HG02763 (cell line): ENCODE results near the gene AGMAT.
"Not testable (repeated sequence)": the region's sequence is repeated elsewhere in the genome, so short reads cannot be mapped to it uniquely, and the experiment has no call there.

ENCODE experiments used
- ATAC-seq: cut with Tn5 transposase; IDR thresholded peaks from one replicate; pipeline ENCODE4 v1.9.1; 2021; ENCODE audit warnings: mild to moderate bottlenecking, moderate library complexity; ENCODE audit not compliant: unreplicated experiment

Gene AGMAT

DNA sequence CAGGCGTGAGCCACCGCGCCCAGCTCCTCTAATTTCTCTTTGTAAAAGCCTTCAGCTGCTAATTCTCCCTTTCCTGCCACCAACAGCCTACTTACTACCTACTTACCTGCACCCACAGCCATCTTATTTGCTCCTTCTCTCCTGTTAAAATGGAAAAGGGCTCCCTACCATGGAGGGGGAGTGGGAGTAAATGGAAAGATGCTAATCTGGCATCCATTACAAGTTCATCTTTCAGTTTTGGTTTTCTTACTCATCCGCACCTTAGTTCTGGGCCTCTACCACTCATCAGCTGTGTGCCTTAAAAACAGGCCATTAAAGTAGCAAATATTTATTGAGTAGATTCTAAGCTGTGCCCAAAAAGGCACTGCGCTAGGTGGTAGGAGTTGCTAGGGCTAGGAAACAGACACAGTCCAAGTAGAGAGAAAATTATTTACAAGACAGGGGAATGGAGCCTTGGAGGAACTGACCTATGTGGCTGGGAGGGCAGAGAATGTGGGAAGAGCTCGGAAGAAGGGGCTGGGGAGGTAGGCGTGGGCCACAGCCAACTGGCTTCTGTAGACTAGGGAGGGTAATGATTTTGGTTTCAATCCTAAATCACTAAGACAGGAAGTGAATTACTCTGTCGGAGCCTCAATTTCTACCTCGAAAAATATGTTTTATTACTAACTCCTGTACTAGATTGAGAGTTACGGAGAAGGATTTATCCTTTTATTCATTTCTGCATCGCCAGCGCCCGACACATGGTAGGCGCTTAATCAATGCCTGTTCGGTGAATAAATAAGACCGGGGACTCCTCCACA lies 31.7 kb upstream of the AGMAT start:
- ATAC-seq = no peak

DNA sequence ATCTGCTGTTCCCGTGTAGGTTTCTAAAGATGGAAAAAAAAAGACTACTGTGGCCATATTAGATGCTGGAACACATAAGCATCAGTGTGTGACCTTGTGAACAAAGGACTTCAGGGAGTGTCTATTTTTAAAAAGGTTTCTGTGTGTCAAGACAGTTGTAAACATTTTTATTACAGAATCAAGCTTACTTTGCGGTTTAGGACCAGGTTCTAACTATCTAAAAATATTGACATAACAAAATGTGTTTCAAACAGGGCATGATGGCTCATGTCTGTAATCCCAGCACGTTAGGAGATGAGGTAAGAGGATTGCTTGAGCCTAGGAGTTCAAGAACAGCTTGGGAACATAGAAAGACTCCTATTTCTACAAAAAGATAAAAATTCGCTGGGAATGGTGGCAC lies 25.3 kb upstream of the AGMAT start:
- no peak for ATAC-seq

DNA sequence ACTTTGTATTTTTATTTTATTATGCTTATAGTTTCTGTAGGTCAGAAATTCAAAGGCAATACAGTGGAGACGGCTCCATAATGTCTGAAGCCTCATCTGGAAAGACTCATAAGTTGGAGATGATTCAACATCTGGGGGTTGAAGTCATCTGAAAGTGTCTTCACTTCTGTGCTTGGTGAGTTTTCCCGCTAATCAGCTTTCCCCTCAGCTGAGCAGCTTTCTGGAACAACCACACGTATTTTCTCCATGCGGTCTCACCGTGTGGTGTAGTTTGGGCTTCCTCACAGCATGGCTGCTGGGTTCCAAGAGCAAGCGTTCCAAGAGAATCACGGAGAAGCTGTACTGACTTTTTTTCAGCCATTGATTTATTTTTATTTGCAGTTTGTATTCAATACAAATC lies 24.8 kb upstream of the AGMAT start:
- ATAC-seq = no peak

DNA sequence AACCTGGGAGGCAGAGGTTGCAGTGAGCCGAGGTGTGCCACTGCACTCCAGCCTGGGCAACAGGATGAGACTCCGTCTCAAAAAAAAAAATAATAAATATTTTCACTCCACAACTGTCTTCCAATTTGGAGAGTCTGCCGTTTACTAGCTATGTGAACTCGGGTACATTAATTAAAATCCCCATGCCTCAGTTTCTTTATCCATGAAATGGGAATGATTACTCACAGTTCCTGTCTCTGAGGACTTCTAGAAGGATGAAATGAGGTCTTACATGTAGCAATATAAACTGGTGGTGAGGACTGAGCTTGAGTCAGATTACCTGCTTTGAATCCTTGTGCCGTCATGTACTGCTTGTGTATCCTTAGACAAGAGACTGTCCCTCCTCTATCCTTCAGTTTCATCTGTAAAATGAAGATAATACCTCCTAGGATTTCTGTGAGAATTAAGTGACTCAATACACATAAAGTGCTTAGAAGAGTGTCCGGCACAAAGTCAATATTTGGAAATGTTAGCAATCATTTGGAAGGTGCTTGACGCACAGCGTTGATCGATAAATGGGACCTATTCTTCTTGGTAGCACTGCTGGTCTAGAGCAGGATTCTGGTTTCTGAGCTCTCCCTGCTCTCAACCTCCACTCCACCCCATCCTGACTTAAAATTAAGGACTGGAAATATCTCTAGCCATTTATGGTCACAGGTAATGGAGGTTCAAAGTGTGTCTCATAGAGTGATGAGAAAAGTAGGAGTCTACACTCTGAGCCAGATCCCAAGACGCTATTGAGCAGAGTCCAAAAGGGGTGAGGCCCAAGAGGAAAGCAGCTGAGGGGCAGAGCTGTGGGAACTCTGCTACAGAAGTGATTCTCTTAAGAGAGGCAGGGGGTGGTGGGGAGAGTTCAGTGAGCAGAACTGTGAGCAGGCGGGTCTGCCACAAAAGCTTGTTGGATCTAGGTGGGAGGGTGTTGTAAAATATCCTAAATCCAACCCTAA lies 20.8 kb upstream of the AGMAT start:
- no peak for ATAC-seq

DNA sequence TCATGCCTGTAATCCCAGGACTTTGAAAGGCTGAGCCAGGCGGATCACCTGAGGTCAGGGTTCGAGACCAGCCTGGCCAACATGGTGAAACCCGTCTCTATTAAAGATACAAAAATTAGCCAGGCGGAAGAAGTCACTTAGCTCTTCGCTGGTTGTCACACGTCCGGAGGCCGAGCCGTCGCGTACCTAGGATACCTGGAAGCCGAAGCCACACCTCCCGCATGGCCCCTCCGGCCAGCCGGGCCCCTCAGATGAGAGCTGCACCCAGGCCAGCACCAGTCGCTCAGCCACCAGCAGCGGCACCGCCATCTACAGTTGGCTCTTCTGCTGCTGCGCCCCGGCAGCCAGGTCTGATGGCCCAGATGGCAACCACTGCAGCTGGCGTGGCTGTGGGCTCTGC lies 19.5 kb upstream of the AGMAT start:
- not testable (repeated sequence) for ATAC-seq

DNA sequence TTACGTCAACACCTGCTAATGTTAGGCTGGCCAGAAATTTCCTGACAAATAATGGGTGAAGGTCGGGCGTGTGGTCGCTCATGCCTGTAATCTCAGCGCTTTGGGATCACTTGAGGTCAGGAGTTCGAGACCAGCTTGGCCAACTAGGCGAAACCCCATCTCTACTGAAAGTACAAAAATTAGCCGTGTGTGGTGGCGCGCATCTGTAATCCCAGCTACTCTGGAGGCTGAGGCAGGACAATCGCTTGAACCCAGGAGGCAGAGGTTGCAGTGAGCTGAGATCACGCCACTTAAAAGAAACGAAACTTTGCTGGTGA lies 19.1 kb upstream of the AGMAT start:
- ATAC-seq = not testable (repeated sequence)

DNA sequence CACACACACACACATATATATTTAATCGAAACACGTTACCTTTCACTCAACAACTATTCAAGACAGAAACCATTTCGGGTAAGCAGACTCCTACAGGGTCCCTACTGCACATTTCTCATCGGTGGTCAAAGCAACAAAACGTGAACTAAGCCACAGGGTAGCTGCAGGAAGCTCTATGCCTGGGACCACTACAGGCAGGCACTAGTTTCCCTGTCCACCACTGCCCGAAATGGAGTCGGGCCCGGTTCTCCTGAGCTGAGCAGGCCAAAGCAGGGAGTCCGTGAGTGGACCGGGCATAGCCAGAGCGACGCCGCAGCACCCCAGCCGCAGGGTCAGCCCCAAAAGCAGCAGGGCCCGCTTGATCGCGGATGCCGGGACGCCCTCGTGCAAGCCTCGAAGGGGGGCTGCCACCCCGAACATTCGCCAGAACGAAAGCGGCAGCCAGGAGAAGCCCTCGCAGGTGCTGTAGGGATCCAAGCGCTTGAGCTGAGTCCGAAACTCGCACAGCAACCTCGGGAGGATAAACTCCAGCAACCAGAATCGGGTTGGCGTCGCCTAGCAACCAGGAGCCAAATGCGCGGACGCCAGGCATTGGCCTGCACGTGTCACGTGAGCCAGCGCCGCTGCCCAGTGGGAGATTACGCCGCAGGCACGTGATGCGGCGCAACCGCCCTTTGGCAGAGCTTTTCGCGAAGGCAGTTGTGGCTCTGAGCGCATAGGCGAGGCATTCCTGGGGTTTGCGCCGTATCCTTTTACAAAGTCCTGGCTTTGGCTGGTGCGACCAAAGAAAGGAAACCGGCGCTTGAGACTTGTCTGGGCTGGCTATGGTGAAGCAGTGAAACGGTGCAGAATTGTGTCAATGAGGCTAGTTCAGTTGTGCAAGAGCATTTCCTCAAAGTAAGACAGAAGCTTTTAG lies 18.5 kb upstream of the AGMAT start:
- peak; percentile 86 for ATAC-seq

DNA sequence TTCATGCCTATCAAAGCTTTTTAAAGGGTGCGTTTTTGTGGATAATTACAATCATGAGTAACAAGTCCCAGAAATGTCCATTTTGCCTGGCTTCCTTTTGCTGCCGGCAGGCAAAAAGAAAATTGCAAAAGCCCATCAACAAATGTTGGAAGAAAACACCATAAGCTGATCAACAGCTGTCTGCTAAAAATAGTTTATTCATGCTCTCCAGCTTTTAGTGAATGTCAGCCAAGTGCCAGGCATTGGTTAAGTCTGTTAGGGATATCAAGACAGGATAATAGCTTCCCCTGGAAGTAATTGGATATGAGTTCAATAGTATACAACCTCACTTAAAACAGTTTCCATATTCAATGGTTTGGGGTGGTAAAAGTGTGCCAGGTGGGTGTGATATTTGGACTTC lies 13.6 kb upstream of the AGMAT start:
- ATAC-seq = no peak

DNA sequence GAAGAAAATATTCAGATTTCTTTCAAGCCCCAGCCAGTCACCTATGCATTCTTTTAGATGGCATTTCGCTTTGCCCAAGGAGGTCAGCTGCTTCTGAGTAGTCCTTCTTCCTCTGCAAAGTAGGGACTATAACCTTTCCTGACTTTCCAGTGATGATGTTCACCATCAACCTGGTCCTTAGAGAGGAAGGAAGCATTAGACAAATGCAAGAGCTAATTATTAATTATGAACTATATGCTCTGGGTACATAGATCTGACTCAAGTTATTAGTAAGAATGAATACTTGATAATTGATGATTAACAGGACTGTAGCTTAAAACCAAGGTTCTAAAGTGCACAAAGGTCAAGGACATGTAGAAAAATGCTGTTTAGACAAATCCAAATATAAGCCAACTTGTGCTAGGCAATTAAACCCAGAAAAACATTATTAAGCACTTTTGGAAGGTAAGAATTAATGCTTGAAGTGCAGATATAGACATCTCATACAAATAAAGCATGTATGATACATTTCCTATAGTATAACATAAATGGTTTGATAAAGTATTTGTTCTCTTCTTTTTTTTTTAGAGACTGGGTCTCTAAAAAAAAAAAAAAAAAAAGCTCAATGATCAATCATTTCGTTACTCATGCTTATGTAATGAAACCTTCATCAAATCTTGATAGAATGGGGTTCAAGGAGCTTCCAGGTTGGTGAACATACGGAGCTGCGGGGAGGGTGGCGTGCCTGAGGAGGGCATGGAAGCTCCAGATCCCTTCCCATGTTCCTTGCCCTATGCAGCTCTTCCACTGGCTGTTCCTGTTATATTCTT lies 11.2 kb upstream of the AGMAT start:
- ATAC-seq = no peak

DNA sequence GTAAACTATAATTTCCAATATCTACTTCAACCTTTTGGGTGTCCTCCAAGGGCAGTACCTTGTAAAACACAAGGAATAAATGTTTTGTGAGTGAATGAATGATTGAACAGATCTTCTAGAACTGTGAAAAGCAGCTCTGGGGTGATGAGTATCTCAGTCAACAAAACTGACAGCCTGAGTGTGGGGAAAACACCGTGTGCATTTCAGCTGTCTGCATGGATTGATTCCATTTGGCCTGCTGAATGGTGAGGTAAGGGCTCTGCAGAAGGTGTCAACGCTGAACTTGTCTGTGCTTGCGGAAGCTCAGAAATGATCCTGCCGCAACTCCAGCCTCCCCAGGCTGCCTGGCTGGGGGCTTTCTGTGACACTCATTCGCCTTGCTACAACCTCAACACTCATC lies 7.4 kb upstream of the AGMAT start:
- no peak for ATAC-seq

DNA sequence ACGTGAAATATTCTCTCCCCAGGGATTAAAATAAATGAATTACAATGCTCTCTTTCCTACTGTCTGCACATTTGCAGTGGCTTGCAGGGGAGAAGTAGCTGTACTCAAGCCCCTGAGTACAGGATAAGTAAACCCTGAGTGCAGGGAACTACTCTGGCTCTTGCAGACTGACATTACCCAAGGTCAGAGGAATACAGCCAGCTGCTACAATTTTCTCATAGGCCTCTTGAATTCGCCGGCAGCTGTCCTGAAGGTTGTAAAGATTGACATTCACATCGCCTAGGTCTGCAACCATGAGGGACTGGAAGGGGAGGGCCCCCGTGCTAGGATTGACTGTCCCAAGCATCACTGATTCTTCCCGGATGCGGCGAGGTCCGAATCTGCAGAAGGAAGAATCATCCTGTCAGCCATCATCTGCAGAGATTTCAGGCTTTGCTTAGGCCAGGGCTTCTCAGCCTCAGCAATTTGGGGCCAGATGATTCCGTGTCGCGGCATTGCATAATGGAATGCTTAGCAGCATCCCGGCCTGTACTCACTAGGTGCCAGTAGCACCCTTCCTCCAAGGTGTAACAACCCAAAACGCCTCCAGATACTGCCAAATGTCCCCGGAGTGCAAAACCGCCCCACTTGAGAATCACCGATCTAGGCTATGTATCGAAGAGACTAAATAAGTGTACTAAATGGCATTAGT lies 1.7 kb downstream of the AGMAT start:
- ATAC-seq = no peak

DNA sequence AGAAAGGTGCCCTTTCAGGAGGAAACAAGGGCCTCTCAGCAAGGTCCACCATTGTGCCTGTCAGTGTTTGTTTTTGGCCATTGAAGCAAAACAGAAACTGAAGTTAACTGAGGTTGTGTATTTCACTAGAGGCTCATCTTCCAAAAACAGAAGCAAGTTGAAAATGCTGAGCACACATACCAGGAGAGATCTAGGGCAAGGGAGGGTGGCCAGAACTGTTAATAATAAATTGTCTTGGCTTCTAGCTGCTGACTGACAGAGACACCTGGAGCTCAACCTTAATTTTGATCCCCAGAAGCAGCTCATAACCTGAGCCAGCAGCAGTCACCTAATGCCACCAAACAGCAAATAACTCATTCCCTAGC lies 5.2 kb downstream of the AGMAT start:
- no peak for ATAC-seq

DNA sequence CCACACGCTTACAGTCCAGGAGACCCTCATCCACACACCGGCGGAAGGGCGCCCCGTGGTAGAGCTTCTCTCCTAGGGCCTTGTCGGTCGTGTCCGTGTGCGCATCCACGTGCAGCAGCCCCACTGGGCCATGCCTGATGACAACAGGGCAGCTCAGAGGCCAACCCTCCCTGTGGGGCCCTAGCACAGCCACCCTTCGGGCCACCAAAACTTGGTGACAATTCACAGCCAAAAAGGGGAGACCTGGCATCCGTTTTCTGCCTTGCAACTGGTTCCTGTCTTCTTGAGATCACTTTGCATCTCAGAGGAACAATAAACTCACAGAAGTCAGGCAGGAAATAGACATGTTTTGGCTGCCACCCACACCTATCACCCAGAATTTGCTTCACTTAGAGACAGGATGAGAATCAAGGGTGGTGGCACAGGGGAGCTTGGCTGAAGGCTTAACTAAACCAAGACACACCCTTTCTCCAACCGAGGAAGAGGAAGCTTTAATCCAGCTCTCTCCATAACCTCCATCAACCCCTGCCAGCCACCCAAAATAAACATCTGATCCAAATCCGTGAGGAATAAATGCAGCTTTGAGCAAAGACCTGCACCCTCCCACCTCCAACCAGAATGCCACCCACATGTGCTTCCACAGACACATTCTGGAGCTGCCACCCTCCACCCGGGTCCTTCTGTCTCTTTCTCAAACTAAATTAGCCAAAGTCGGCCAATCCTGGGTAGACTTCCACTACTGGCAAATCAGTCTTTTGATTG lies 5.7 kb downstream of the AGMAT start:
- no peak for ATAC-seq

DNA sequence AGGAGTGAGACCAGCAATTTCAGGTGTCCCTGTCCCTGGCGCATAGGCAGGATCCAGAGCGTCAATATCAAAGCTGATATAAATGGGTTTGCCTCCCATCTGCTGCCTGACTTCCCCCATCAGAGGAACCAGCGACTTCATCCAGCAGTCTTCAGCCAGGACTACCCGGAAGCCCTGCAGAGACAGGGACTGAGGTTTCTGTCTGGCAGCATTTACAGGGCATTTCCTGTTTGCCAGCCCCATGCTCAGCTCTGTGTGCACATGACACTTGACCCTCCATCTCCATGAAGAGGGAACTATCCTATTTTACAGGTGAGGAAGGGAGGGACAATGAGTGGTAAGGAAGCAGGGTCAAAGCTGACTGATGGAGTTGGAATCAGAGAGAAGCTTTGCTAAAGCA lies 7.2 kb downstream of the AGMAT start:
- no peak for ATAC-seq

DNA sequence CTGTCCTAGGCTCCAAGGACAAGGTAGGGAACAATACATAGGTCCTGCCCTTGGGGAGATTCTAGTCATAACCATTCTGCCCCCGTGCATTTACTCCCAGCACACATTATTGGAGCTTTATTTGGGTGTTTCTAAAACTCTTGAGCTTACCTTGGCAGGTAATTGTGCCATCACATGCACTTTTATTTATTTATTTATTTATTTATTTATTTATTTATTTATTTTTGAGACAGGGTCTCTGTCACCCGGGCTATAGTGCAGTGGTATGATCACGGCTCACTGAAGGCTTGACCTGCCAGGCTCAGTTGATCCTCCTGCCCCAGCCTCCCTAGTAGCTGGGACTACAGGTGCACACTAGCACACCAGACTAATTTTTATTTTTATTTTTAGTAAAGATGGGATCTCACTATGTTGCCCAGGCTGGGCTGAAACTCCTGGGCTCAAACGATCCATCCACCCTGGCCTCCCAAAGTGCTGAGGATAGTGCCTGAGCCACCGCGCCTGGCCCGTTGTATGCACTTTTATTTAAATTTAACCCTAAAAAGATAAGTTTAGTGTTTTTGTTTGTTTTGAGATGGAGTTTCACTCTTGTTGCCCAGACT lies 9.2 kb downstream of the AGMAT start:
- no peak for ATAC-seq

DNA sequence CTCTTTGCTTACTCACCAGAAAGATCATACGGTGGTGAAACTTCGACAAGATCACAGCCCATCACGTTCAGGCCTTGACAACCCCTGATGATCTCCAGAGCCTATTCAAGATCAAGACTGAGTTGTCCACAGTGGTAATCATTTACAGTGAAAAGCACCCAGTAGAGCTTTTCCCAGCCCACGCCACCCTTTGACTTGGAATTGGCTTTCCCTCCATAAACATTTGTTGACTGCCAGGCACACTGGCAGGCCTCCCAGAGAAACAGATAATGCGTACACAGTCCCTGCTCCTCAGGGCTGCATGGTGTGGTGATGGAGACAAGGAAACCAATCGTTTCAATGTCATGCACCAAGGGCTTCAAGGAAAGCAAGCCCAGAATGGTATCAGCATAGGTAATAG lies 10.1 kb downstream of the AGMAT start:
- ATAC-seq = no peak

DNA sequence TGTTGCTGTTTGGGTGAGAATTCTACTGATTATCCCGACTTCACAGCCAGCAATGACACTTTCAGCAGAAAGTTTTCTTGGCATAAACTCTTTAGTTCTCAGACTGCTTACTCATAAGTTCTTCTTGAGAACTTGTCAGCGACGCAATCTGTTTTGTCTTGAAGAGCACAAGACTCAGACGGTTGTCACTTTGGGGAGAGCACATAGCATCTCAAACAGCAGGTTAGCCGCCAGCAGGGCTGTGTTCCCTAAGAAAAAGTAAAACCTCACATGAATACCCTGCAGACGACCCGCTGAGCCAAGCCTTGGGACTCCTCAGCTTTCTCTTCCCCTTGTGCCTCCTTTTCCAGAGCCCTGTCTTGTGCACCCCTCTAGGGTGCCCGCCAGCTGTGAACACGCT lies 11.4 kb downstream of the AGMAT start:
- ATAC-seq = no peak

DNA sequence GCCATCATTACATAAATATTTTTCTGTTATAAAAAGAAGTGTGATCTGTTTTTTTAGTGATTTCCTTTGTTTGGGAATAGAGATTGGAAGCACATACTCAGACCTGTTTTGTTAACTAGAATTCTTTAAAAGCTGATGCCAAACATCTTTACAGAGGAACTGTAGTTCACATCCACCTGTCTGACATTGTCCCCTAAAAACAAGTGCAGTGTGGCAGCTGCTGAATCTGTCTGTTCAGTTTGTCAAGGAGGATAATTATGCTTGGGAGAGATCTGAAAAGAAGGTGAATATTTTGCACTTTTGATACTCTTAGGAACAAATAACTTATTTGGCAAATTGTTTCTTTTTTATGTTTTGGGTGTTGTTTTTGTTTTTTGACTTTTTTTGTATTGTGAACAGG lies 13.6 kb downstream of the AGMAT start:
- ATAC-seq = no peak

DNA sequence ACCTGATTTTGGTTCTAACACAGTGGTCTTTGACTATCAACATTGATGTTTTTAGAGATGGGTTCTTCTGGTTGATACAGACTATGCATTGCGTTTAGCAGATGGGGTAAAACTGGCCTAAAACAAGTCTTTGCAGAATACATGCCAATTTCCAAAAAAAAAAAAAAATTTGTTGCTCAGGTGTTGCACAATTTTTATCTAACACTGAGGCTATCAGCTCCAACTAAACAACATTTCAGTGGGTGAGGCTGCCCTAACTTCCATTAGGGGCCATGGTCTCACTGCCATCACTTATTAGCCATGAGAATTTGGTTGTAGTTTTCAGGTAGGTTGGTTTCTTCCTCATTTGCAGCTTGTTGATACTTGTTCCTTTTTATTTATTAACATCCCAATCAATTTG lies 14.0 kb downstream of the AGMAT start:
- no peak for ATAC-seq
